HEK293 (cell line): Measurements from ENCODE around the gene CEP20.
A peak's percentile ranks its signal among the peaks of the same experiment; 100 is the strongest.

Experiments
- FEZF1 ChIP-seq: fragments of 450-650 bp; formaldehyde crosslinking; IDR thresholded peaks from 2 replicates; pipeline ENCODE4 v1.5.1; 2016; ENCODE audit warnings: missing biosample characterization, missing genetic modification characterization
- GLI4 ChIP-seq: fragments of 450-650 bp; formaldehyde crosslinking; IDR thresholded peaks from 2 replicates; pipeline ENCODE4 v1.5.1; 2016; ENCODE audit warnings: missing biosample characterization, missing genetic modification characterization
- GLIS1 ChIP-seq: fragments of 450-650 bp; formaldehyde crosslinking; IDR thresholded peaks from 2 replicates; pipeline ENCODE4 v1.5.1; 2016; ENCODE audit warnings: missing biosample characterization, missing genetic modification characterization
- GLIS2 ChIP-seq: fragments of 450-650 bp; formaldehyde crosslinking; IDR thresholded peaks from 2 replicates; pipeline ENCODE4 v1.5.1; 2016; ENCODE audit warnings: missing biosample characterization, missing genetic modification characterization
- HOXA7 ChIP-seq: sonication (generic); formaldehyde crosslinking; IDR thresholded peaks from 2 replicates; pipeline ENCODE4 v1.8.1; 2022; ENCODE audit warnings: missing genetic modification reagents, borderline replicate concordance
- KLF10 ChIP-seq: fragments of 450-650 bp; IDR thresholded peaks from 2 replicates; pipeline ENCODE4 v1.5.1; 2018; ENCODE audit warnings: missing biosample characterization, mild to moderate bottlenecking, missing genetic modification characterization
- KLF16 ChIP-seq: fragments of 450-650 bp; formaldehyde crosslinking; IDR thresholded peaks from 2 replicates; pipeline ENCODE4 v1.5.1; 2017; ENCODE audit warnings: missing biosample characterization, missing genetic modification characterization
- KLF7 ChIP-seq: fragments of 450-650 bp; formaldehyde crosslinking; IDR thresholded peaks from 2 replicates; pipeline ENCODE4 v1.5.1; 2016; ENCODE audit warnings: missing biosample characterization, missing genetic modification characterization, borderline replicate concordance
- KLF9 ChIP-seq: fragments of 450-650 bp; formaldehyde crosslinking; IDR thresholded peaks from 2 replicates; pipeline ENCODE4 v1.5.1; 2016; ENCODE audit warnings: missing biosample characterization, missing genetic modification characterization, low read depth
- OVOL3 ChIP-seq: fragments of 450-650 bp; formaldehyde crosslinking; IDR thresholded peaks from 2 replicates; pipeline ENCODE4 v1.5.1; 2016; ENCODE audit warnings: missing biosample characterization, missing genetic modification characterization
- TCF7L2 ChIP-seq: IDR thresholded peaks from 2 replicates; pipeline ENCODE4 v1.6.1; 2011; ENCODE audit warnings: low read depth, mild to moderate bottlenecking, inconsistent platforms, low read length, moderate library complexity, borderline replicate concordance
- YY1 ChIP-seq: fragments of 450-650 bp; formaldehyde crosslinking; IDR thresholded peaks from 2 replicates; pipeline ENCODE4 v1.5.1; 2018; ENCODE audit warnings: missing biosample characterization, missing genetic modification characterization
- YY2 ChIP-seq: fragments of 450-650 bp; formaldehyde crosslinking; IDR thresholded peaks from 2 replicates; pipeline ENCODE4 v1.5.1; 2016; ENCODE audit warnings: missing biosample characterization, missing genetic modification characterization
- ZBTB17 ChIP-seq: fragments of 450-650 bp; formaldehyde crosslinking; IDR thresholded peaks from 2 replicates; pipeline ENCODE4 v1.5.1; 2016; ENCODE audit warnings: missing biosample characterization, missing genetic modification characterization
- ZBTB8A ChIP-seq: fragments of 450-650 bp; formaldehyde crosslinking; IDR thresholded peaks from 2 replicates; pipeline ENCODE4 v1.5.1; 2016; ENCODE audit warnings: missing biosample characterization, missing genetic modification characterization
- ZFP37 ChIP-seq: fragments of 450-650 bp; formaldehyde crosslinking; IDR thresholded peaks from 2 replicates; pipeline ENCODE4 v1.5.1; 2016; ENCODE audit warnings: missing biosample characterization, missing genetic modification characterization
- ZFP41 ChIP-seq: fragments of 450-650 bp; formaldehyde crosslinking; IDR thresholded peaks from 2 replicates; pipeline ENCODE4 v1.5.1; 2016; ENCODE audit warnings: missing biosample characterization, missing genetic modification characterization, borderline replicate concordance
- ZNF10 ChIP-seq: fragments of 450-650 bp; formaldehyde crosslinking; IDR thresholded peaks from 2 replicates; pipeline ENCODE4 v1.5.1; 2017; ENCODE audit warnings: missing biosample characterization, missing genetic modification characterization
- ZNF132 ChIP-seq: fragments of 450-650 bp; formaldehyde crosslinking; IDR thresholded peaks from 2 replicates; pipeline ENCODE4 v1.5.1; 2017; ENCODE audit warnings: missing biosample characterization, missing genetic modification characterization, borderline replicate concordance
- ZNF169 ChIP-seq: fragments of 450-650 bp; formaldehyde crosslinking; IDR thresholded peaks from 2 replicates; pipeline ENCODE4 v1.5.1; 2016; ENCODE audit warnings: missing biosample characterization, missing genetic modification characterization
- ZNF202 ChIP-seq: fragments of 450-650 bp; formaldehyde crosslinking; IDR thresholded peaks from 2 replicates; pipeline ENCODE4 v1.5.1; 2016; ENCODE audit warnings: missing biosample characterization, missing genetic modification characterization, borderline replicate concordance
- ZNF280C ChIP-seq: fragments of 450-650 bp; formaldehyde crosslinking; IDR thresholded peaks from 2 replicates; pipeline ENCODE4 v1.5.1; 2016; ENCODE audit warnings: missing biosample characterization, missing genetic modification characterization
- ZNF311 ChIP-seq: fragments of 450-650 bp; formaldehyde crosslinking; IDR thresholded peaks from 2 replicates; pipeline ENCODE4 v1.5.1; 2017; ENCODE audit warnings: missing biosample characterization, missing genetic modification characterization, borderline replicate concordance
- ZNF354C ChIP-seq: fragments of 450-650 bp; formaldehyde crosslinking; IDR thresholded peaks from 2 replicates; pipeline ENCODE4 v1.5.1; 2016; ENCODE audit warnings: missing biosample characterization, missing genetic modification characterization, low read depth, borderline replicate concordance
- ZNF366 ChIP-seq: fragments of 450-650 bp; formaldehyde crosslinking; conservative IDR thresholded peaks from 2 replicates; pipeline ENCODE4 v1.5.1; 2016; ENCODE audit warnings: missing biosample characterization, missing genetic modification characterization
- ZNF433 ChIP-seq: fragments of 450-650 bp; formaldehyde crosslinking; IDR thresholded peaks from 2 replicates; pipeline ENCODE4 v1.5.1; 2016; ENCODE audit warnings: missing biosample characterization, missing genetic modification characterization, low read depth
- ZNF529 ChIP-seq: fragments of 450-650 bp; formaldehyde crosslinking; IDR thresholded peaks from 2 replicates; pipeline ENCODE4 v1.5.1; 2017; ENCODE audit warnings: missing genetic modification characterization, missing biosample characterization; ENCODE audit not compliant: insufficient replicate concordance
- ZNF596 ChIP-seq: fragments of 450-650 bp; IDR thresholded peaks from 2 replicates; pipeline ENCODE4 v1.5.0; 2018; ENCODE audit warnings: missing biosample characterization, mild to moderate bottlenecking, missing genetic modification characterization, moderate library complexity
- ZNF610 ChIP-seq: fragments of 450-650 bp; formaldehyde crosslinking; IDR thresholded peaks from 2 replicates; pipeline ENCODE4 v1.5.1; 2016; ENCODE audit warnings: missing biosample characterization, missing genetic modification characterization, borderline replicate concordance
- ZNF677 ChIP-seq: fragments of 450-650 bp; IDR thresholded peaks from 2 replicates; pipeline ENCODE4 v1.5.0; 2018; ENCODE audit warnings: missing biosample characterization, mild to moderate bottlenecking, missing genetic modification characterization, moderate library complexity
- ZNF707 ChIP-seq: fragments of 450-650 bp; formaldehyde crosslinking; IDR thresholded peaks from 2 replicates; pipeline ENCODE4 v1.5.1; 2016; ENCODE audit warnings: missing biosample characterization, missing genetic modification characterization
- ZSCAN16 ChIP-seq: fragments of 450-650 bp; formaldehyde crosslinking; IDR thresholded peaks from 2 replicates; pipeline ENCODE4 v1.5.1; 2016; ENCODE audit warnings: missing biosample characterization, missing genetic modification characterization
- TF ChIP-seq, protein P1 (sequence below): fragments of 450-650 bp; formaldehyde crosslinking; IDR thresholded peaks from 2 replicates; pipeline ENCODE4 v1.5.1; 2016; ENCODE audit warnings: missing biosample characterization, missing genetic modification characterization
- TF ChIP-seq, protein P2 (sequence below): fragments of 450-650 bp; formaldehyde crosslinking; IDR thresholded peaks from 2 replicates; pipeline ENCODE4 v1.5.1; 2016; ENCODE audit warnings: missing biosample characterization, missing genetic modification characterization
- TF ChIP-seq, protein P3 (sequence below): fragments of 450-650 bp; formaldehyde crosslinking; IDR thresholded peaks from 2 replicates; pipeline ENCODE4 v1.5.1; 2016; ENCODE audit warnings: missing biosample characterization, missing genetic modification characterization

The CEP20 gene

GRCh38 chr16:15888072-15888976, at the start of gene CEP20 (continued):
- TF ChIP-seq, protein P1, sequence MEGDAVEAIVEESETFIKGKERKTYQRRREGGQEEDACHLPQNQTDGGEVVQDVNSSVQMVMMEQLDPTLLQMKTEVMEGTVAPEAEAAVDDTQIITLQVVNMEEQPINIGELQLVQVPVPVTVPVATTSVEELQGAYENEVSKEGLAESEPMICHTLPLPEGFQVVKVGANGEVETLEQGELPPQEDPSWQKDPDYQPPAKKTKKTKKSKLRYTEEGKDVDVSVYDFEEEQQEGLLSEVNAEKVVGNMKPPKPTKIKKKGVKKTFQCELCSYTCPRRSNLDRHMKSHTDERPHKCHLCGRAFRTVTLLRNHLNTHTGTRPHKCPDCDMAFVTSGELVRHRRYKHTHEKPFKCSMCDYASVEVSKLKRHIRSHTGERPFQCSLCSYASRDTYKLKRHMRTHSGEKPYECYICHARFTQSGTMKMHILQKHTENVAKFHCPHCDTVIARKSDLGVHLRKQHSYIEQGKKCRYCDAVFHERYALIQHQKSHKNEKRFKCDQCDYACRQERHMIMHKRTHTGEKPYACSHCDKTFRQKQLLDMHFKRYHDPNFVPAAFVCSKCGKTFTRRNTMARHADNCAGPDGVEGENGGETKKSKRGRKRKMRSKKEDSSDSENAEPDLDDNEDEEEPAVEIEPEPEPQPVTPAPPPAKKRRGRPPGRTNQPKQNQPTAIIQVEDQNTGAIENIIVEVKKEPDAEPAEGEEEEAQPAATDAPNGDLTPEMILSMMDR (tag by site-specific recombination), result peak; percentile 31; the same call in 1 of the 2 replicates
- TF ChIP-seq ZBTB8A (tag by site-specific recombination) (0 out of 2 replicates have a peak, but pooled peaks have one; percentile 22), ZNF10 (tag by site-specific recombination) (no peak), KLF7 (tag by site-specific recombination) (no peak), GLI4 (tag by site-specific recombination) (0 out of 2 replicates have a peak, but pooled peaks have one; percentile 76), OVOL3 (tag by site-specific recombination) (no peak), GLIS1 (tag by site-specific recombination) (peak; percentile 77), FEZF1 (tag by site-specific recombination) (no peak), KLF16 (tag by site-specific recombination) (peak; percentile 36; the same call in 1 of the 2 replicates), ZNF529 (tag by site-specific recombination) (no peak), ZFP41 (tag by site-specific recombination) (no peak), ZNF433 (tag by site-specific recombination) (no peak), HOXA7 (CRISPR knock-in tag) (no peak), ZNF311 (tag by site-specific recombination) (no peak), ZNF596 (tag by site-specific recombination) (no peak), ZBTB17 (tag by site-specific recombination) (peak; percentile 50), ZNF366 (no peak), KLF9 (tag by site-specific recombination) (peak; percentile 39; the same call in 1 of the 2 replicates), ZNF610 (tag by site-specific recombination) (peak; percentile 63; the same call in 1 of the 2 replicates), KLF10 (peak; percentile 82), YY2 (peak; percentile 89), ZNF202 (tag by site-specific recombination) (no peak), ZNF169 (tag by site-specific recombination) (no peak), ZNF280C (tag by site-specific recombination) (no peak), YY1 (tag by site-specific recombination) (peak; percentile 94), ZNF132 (tag by site-specific recombination) (no peak), ZNF677 (tag by site-specific recombination) (no peak), TCF7L2 (no peak), ZNF354C (tag by site-specific recombination) (no peak), ZSCAN16 (no peak), GLIS2 (tag by site-specific recombination) (peak; percentile 83; the same call in 1 of the 2 replicates), ZFP37 (tag by site-specific recombination) (no peak), ZNF707 (no peak)
- TF ChIP-seq, protein P2, sequence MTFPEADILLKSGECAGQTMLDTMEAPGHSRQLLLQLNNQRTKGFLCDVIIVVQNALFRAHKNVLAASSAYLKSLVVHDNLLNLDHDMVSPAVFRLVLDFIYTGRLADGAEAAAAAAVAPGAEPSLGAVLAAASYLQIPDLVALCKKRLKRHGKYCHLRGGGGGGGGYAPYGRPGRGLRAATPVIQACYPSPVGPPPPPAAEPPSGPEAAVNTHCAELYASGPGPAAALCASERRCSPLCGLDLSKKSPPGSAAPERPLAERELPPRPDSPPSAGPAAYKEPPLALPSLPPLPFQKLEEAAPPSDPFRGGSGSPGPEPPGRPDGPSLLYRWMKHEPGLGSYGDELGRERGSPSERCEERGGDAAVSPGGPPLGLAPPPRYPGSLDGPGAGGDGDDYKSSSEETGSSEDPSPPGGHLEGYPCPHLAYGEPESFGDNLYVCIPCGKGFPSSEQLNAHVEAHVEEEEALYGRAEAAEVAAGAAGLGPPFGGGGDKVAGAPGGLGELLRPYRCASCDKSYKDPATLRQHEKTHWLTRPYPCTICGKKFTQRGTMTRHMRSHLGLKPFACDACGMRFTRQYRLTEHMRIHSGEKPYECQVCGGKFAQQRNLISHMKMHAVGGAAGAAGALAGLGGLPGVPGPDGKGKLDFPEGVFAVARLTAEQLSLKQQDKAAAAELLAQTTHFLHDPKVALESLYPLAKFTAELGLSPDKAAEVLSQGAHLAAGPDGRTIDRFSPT (tag by site-specific recombination), result no peak
- TF ChIP-seq, protein P3, sequence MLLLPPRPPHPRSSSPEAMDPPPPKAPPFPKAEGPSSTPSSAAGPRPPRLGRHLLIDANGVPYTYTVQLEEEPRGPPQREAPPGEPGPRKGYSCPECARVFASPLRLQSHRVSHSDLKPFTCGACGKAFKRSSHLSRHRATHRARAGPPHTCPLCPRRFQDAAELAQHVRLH, result peak; percentile 63; the same call in 1 of the 2 replicates
